Activated CD8-positive, alpha-beta memory T cell treated with anti-CD3 and anti-CD28 coated beads for 36 hours (primary cell): ENCODE results near the gene CHM. TPM values are rescaled to one million over a fixed set of nuclear protein-coding genes. Genes with fewer than 3 reads are reported as not detected.
"Not testable (repeated sequence)": the region's sequence is repeated elsewhere in the genome, so short reads cannot be mapped to it uniquely, and the experiment has no call there.

ENCODE experiments used
- CTCF ChIA-PET: fragments of 350-600 bp; sonication (Branson Sonifier 250); formaldehyde crosslinking; loops from one replicate; lab custom pipeline; 2021; ENCODE audit warnings: antibody characterized with exemption; lab: Charles Lee
- POLR2A ChIA-PET: fragments of 350-600 bp; sonication (Branson Sonifier 250); formaldehyde crosslinking; loops from one replicate; lab custom pipeline; 2021; ENCODE audit warnings: antibody characterized with exemption; lab: Charles Lee
- total RNA-seq, 2 experiments: library from RNA; stranded (reverse); gene quantifications; one replicate each; pipeline ENCODE4 v1.2.3, GENCODE V29; 2021

Gene CHM, protein sequence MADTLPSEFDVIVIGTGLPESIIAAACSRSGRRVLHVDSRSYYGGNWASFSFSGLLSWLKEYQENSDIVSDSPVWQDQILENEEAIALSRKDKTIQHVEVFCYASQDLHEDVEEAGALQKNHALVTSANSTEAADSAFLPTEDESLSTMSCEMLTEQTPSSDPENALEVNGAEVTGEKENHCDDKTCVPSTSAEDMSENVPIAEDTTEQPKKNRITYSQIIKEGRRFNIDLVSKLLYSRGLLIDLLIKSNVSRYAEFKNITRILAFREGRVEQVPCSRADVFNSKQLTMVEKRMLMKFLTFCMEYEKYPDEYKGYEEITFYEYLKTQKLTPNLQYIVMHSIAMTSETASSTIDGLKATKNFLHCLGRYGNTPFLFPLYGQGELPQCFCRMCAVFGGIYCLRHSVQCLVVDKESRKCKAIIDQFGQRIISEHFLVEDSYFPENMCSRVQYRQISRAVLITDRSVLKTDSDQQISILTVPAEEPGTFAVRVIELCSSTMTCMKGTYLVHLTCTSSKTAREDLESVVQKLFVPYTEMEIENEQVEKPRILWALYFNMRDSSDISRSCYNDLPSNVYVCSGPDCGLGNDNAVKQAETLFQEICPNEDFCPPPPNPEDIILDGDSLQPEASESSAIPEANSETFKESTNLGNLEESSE
- total RNA-seq = 10 to 100 TPM; 12.0 to 15.2 TPM

DNA sequence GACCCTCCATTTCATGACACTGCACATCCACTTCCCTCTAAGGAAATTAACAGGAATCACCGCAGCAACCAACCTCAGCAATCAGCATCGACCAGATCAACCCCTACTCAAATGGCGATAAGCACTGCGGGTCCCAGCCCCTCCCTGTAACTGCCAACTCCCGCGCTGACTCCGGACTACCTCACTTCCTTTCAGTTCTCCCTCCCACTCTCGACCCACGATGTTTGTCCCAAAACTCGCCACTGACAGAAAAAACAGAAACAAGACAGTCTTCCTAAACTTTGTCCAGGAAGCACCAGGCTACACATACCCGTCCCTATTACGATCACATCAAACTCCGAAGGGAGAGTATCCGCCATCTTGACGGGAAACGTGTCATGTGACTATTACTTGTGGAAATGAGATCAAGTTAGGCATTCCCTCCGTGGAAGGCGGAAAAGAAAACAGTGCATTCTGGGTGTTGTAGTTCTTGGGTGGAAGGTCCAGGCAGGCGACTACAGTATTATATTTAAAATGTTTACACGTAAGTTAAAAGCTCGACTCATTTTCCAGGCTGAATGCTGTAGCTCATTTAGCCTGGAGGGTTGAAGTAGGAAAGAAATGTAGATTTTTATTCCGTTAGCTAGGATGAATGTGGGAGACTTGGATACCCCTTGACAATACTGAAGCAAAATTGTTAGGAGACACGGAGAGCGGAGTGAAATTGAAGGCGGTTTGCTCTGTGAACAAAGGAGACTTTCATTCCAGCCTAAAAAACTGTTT is at the start of gene CHM:
CHM (minus strand) TSS at position 385 of the 762 bp plus-strand sequence; CDS start at position 359, 26 bp downstream.
- CTCF ChIA-PET = no interaction called here
- POLR2A ChIA-PET = no interaction called here

DNA sequence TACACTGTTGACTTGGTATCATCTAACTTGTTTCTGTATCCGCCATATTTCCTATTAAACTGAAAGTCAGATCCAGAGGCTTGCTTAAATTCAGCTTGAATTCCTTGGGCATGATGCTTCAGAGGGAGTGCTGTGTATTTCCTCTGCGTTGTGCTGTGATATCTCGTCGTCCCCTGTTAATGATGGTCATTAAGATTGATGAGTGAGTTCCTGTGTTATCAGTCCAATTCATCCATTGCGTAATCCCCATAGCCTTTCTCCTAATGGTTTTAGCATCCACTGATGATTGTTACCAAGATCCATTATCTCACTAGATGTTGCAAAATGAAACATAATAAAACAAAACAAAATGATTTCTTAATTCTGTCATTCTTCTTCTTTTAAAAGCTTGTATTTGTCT is 31.3 kb upstream of the CHM start:
- CTCF ChIA-PET = interaction anchor here (0.6 kb wide), 1 partner anchor 683 kb away, joined by 6 read pairs; no protein-coding TSS in a partner anchor
- POLR2A ChIA-PET = no interaction called here

DNA sequence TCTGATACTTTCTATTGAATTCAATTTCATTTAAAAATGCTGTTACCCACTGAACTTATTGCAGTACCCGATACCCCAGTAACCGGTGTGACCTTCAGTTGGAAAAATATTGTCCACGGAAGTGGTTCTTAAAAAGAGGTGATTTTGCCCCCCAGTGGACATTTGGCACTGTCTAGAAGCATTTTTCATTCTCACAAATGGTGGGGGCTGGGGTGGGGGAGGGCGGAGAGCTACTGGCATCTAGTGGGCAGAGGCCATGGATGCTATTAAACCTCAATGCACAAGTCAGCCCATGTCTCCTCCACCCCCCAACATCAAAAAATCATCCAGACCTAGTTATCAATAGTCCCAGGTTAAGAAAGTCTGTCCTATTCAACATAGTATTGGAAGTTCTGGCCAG is 19.6 kb upstream of the CHM start:
- POLR2A ChIA-PET = no interaction called here
- CTCF ChIA-PET = no interaction called here

DNA sequence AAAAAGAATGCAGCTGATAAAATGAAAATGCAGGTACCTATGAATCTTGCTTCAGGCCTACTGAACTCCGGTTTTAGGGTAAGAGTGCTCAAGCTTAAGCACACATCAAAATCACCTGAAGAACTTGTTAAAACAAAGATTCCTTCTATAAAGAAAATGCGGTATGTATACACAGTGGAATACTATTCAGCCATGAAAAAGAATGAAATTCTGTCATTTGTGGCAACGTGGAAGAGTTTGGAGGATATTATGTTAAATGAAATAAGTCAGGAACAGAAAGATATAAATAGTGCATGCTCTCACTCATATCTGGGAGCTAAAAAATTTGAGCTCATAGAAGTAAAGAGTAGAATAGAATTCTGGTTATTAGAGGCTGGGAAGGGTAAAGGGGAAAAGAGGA is 14.0 kb upstream of the CHM start:
- CTCF ChIA-PET = no interaction called here
- POLR2A ChIA-PET = no interaction called here

DNA sequence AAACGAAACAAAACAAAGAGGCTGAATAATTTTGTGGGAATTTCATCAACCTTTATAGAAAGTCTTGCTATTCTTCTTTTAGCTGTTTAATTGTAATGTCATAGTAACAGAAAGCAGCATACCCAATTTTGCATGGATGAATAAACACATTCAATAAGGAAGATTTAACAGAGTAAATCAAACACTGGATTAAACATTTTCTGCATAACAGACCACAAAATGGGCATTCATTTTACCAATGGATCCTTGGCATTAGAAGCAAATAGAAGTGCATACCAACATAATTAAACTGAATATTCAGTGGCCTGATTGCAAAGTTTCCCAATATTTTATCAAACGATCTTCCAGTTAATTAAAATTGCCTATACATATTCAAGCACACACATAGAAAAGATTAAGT is 4.4 kb upstream of the CHM start:
- ChIA-PET CTCF (no interaction called here), POLR2A (no interaction called here)

DNA sequence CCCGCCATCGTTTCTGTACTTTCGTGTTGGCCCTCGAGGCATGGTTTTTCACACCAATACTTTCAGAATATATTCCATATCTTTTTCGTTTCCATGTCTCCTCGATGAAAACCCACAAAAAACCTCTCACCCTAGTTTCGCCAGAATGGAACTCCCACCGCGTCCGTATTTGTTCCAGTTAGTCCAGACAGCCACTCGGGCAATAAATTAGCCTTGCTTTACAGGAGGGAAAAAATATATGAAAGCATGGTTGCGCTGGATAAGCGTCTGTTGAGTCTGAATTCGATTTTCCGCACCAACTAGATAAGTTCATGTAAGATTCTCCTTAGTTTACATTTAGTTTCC is 550 bp upstream of the CHM start:
- ChIA-PET POLR2A (no interaction called here), CTCF (no interaction called here)

DNA sequence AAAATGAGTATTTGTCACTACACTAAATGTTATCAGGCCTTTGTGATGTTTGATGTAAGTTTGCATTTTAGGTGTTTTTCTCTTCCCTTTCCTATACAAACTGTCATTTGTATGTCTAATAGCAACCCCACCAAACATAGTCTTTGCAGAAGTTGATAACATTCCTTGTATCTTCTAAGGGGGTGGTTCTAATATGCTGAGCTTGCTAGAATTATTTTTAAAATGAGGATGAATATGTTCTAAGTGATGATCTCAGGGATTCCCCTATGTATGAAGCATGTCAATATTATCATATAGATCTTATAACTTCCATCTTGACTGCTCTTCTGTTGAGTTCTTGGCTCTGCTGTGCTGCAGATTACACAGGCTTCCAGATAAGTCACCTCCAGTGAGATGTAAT is 3.1 kb downstream of the CHM start:
- CTCF ChIA-PET = no interaction called here
- POLR2A ChIA-PET = no interaction called here

DNA sequence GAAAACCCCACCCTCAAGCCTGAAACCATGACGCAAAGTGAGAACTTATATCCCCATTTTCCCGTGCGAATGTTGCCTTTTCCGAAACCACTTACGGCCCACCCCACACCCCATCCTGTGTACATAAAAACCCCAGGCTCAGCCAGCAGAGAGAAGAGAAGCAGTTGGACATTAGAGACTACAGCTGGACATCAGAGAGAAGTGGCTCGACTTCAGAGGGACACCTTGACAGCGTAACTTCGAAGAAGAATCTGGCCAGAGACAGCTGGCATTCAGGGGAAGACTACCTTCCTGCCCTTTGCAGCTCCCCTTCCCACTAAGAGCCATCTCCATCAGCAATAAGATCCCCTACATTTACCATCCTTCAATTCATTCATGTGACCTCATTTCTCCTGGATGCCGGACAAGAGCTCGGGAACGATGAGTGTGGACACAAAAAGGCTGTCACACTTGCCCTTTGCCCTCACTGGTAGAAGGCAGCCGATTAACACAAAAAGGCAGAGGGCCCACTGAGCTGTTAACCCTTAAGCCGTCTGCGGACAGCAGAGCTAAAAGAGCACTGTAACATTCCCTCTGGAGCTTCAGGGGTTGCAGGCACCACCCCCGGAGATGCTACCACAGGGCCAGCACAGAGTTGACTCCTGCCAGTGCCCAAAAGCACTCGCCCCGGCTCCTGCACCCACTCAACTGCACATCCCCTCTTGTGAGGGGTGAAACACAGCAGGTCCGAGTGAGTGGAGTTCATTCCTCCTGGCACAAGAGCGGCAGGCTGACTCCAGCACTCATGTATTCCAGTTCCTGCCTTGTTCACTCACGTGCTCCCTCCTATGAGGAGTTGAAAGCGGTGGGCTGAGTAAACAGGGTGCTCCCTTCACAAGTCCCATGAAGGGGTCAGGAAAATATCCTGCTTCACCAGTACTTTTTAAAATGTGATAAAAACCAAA is 7.5 kb downstream of the CHM start:
- POLR2A ChIA-PET = no interaction called here
- CTCF ChIA-PET = no interaction called here

DNA sequence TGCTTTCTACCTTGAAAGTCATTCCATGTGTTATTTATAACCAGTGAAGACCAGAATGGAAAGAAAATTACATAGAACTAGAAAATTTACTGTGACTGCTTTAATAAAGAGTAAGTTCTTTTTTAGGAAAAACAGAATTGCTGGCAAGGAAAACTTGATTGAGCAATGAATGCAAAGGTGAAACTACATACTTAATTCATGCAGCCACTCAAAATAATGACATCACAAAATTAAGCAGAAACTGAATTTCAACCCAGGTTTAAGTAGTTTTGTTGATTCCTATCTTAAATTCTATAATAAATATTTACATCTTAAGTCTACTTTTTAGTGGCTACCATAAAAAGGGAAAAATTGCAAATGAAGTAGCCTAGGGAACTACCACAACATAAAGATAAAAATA is 14.0 kb downstream of the CHM start:
- ChIA-PET CTCF (no interaction called here), POLR2A (no interaction called here)

DNA sequence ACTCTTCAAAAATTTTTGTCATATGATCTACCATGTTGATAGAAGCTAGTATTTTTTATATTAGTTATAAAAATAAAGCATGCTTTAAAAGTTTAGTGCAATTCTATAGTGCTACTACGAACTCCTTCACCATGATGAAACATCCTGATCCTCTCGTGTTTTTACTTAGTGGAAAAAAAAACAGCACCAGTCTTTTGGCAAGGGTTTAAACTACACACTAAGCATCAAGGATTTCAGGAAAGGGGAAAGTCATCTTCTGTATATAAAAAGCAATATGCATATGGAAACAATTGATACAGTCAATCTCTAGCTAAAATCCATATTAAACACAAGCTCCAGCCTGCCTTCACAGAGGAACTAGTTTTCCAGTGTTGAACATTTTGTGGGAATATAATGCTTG is 18.7 kb downstream of the CHM start:
- ChIA-PET CTCF (no interaction called here), POLR2A (no interaction called here)

DNA sequence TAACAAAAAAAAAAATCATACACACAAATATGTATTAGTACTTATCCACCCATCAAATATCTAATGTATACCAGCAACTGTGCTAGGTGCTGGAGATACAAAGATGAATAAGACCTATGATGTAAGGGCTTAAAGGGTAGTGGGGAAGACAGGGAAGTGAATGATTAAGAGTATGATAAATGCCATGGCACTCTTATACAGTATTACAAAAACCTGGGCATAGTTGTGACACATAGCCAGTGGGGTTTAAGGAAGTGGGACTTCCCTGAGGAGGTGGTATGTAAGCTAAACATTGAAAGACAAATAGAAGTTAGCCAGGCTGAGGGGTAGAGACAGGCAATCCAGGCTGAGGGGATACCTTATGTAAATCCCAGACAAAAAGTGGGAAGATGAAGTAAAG is 23.5 kb downstream of the CHM start:
- ChIA-PET POLR2A (no interaction called here), CTCF (no interaction called here)

DNA sequence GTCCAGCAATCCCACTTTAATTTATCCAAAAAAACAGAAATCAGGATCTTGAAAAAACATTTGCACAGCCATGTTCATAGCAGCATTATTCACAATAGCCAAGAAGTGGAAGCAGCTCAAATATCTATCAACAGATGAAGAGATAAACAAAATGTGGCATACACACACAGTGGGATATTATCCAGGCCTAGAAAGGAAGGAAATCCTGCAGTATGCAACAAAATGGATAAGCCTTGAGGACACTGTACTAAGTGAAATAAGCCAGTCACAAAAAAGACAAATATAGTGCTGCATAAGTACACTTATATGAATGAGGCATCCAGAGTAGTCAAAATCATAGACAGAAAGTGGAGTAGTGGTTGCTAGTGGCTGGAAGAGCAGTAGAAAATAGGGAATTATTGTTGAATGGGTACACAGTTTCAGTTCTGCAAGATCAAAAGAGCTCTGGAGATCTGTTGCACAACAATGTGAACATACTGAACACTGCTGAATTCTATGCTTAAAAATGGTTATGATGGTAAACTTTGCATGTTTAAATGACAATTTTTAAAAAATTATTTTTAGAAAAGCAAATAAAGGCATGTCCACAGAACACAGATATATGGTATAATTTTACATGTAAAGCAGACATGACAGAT is 25.6 kb downstream of the CHM start:
- ChIA-PET CTCF (no interaction called here), POLR2A (no interaction called here)

DNA sequence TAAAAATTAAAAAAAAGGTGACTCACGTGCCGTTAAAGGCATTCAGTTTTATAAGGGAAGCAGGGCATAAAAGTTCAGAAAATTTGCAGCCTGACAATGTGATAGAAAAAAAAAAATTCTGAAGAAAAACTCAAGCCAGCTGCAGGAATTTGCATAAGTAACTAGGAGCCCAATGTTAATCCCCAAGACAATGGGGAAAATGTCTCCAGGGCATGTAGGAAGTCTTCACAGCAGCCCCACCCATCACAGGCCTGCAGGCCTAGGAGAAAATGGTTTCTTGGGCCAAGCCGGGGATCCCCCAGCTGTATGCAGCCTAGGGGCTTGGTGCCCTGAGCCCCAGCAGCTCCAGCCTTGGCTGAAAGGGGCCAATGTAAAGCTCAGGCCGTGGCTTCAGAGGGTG is 31.2 kb downstream of the CHM start:
- CTCF ChIA-PET = no interaction called here
- POLR2A ChIA-PET = no interaction called here

DNA sequence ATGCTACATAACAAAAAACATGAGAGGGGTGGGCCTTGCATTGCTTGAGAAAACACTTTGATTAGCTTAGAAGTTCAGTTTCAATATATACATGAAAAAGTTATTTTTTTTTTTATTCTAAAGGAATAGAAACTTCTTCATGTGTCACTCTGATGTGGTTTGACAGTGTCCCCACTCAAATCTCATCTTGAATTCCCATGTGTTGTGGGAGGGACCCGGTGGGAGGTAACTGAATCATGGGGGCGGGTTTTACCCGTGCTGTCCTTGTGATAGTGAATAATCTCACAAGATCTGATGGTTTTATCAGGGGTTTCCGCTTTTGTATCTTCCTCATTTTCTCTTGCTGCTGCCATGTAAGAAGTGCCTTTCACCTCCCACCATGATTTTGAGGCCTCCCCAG is 32.4 kb downstream of the CHM start:
- CTCF ChIA-PET, POLR2A ChIA-PET: not testable (repeated sequence)

DNA sequence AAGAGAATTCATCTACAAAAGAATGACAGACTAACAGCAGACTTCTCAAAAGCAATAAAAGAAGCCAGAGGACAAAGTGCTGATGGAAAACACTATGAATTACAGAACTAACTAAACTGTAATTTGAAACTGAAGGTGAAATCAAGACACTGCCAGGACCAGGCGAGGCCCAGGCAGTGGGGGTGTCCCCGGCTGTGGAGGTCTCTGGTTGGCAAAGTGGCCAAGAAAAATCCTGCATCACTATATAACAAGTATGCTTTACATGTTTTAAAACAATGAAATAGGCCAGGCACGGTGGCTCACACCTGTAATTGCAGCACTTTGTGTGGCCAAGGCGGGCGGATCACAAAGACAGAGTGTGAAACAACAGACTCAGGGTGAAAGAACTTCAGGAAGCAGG is 32.9 kb downstream of the CHM start:
- ChIA-PET CTCF (no interaction called here), POLR2A (no interaction called here)

DNA sequence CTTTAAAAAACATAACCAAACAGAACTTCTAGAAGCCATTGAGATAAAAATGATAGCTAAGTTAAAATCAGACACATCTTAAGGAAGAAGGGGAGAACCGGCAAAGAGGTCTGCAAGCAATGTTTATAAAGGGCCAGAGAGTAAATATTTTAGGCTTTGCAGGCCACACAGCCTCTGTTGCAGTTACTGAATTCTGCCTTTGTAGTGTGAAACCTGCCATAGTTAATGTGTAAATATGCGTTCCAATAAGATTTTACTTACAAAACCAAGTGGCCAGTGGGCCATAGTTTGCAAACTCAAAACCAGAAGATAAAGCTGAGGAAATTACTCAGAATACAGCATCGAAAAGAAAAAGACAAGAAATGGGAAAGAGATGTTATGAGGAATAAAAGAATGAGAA is 33.6 kb downstream of the CHM start:
- ChIA-PET POLR2A (no interaction called here), CTCF (no interaction called here)

DNA sequence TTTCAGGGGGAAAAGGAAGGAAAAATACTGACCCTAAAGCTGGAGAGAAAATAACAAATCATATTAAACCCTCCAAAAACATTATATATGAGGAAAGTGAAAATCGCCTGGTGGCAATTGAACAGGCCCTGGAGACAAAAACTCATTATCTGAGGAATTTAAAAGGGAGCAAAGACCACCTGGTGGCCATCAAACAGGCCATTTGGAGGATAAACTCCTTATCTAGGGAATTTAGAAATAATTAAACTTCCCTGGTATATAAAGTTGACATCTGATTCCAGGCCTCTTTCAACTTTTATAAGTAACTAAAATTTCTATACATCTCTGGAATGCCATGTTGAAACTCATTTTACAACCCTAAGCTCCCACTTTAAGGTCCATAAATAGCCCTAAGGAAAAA is 35.2 kb downstream of the CHM start:
- CTCF ChIA-PET = no interaction called here
- POLR2A ChIA-PET = no interaction called here

DNA sequence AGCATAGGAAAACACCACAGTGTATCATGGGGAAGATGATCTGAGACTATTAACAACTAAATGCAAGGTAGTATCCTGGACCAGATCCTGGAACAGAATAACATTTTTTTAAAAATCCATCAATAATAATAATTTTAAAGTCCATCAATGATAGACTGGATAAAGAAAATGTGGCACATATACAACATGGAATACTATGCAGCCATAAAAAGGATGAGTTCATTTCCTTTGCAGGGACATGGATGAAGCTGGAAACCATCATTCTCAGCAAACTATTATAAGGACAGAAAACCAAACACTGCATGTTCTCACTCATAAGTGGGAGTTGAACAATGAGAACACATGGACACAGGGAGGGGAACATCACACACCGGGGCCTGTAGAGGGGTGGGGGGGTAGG is 37.6 kb downstream of the CHM start:
- POLR2A ChIA-PET, CTCF ChIA-PET: not testable (repeated sequence)

DNA sequence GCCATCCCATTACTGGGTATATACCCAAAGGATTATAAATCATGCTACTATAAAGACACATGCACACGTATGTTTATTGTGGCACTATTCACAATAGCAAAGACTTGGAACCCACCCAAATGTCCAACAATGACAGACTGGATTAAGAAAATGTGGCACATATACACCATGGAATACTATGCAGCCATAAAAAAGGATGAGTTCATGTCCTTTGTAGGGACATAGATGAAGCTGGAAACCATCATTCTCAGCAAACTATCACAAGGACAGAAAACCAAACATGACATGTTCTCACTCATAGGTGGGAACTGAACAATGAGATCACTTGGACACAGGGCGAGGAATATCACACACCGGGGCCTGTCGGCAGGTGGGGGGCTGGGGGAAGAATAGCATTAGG is 39.5 kb downstream of the CHM start:
- CTCF ChIA-PET, POLR2A ChIA-PET: not testable (repeated sequence)
